KOPT-K1 (cell line): ENCODE results near the gene KLHL2.

Experiments
- H3K27ac ChIP-seq: fragments of 200-600 bp; sonication (generic); 2 replicates; pipeline ENCODE4 v1.5.1; 2016; ENCODE audit warnings: antibody characterized with exemption, mild to moderate bottlenecking, low read depth, low read length; ENCODE audit not compliant: poor library complexity, severe bottlenecking
- H3K36me3 ChIP-seq: fragments of 200-600 bp; sonication (generic); 2 replicates; pipeline ENCODE4 v1.5.1; 2017; ENCODE audit warnings: antibody characterized with exemption, mild to moderate bottlenecking, low read length, moderate library complexity; ENCODE audit not compliant: insufficient read depth
- H3K9me3 ChIP-seq: fragments of 200-600 bp; sonication (generic); 2 replicates; pipeline ENCODE4 v1.5.1; 2017; ENCODE audit warnings: antibody characterized with exemption, low read length, mild to moderate bottlenecking; ENCODE audit not compliant: insufficient read depth, poor library complexity, severe bottlenecking

The KLHL2 gene

GRCh38 chr4:165367040-165367439 lies 159.7 kb downstream of the KLHL2 start:
- no peaks in the 10 kb centered on the region for H3K36me3 ChIP-seq
- H3K27ac ChIP-seq = no peak overlapping the region
- H3K9me3 ChIP-seq = no peaks in the 10 kb centered on the region

- H3K36me3 ChIP-seq = no peaks in the 10 kb centered on the region
- H3K9me3 ChIP-seq = no peaks in the 10 kb centered on the region
- no peak overlapping the region for H3K27ac ChIP-seq
These were observed 160.8 kb downstream of the KLHL2 start for GRCh38 chr4:165368114-165368513.

- no peaks in the 10 kb centered on the region for H3K36me3 ChIP-seq
- H3K9me3 ChIP-seq = no peaks in the 10 kb centered on the region
- H3K27ac ChIP-seq = no peak overlapping the region
These were observed 161.2 kb downstream of the KLHL2 start for GRCh38 chr4:165368567-165368966.

GRCh38 chr4:165369522-165369921 lies 162.2 kb downstream of the KLHL2 start:
- no peak overlapping the region for H3K27ac ChIP-seq
- no peaks in the 10 kb centered on the region for H3K36me3 ChIP-seq

GRCh38 chr4:165370530-165370929 lies 163.2 kb downstream of the KLHL2 start:
- H3K36me3 ChIP-seq = no peaks in the 10 kb centered on the region
- H3K9me3 ChIP-seq = no peaks in the 10 kb centered on the region
- no peak overlapping the region for H3K27ac ChIP-seq

More at GRCh38 chr4:165369522-165369921, 162.2 kb downstream of the KLHL2 start:
- no peaks in the 10 kb centered on the region for H3K9me3 ChIP-seq
